ENCODE results near the gene BUD31. TPM values are rescaled to one million over a fixed set of nuclear protein-coding genes. Genes with fewer than 3 reads are reported as not detected.

Gene BUD31
- total RNA-seq, 1 experiment from 2014 or later = 104 TPM

DNA sequence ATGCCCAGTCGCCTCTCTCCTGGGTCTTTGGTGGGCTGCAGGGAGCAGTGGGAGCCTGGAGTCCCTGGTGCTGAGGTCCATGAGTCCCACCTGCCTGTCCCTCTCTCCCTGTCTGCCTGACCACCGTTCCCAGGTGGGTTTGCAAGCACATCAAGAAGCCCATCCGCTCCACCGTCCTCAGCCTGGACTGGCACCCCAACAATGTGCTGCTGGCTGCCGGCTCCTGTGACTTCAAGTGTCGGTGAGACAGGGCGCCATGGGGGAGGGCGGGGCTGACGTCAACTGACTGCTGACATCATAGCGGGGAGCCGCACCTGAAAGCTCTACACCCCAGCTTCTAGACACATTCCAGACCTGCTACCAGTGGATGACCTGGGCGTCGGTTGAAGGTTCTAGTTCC, 19.0 kb upstream of the BUD31 start:
- peaks cover 16 to 64% (median 31%) of the 10 kb centered on the region in 3 experiments for H3K36me3 Mint-ChIP-seq (ENCODE audit: insufficient read depth in 1 of 3, low read depth in 3 of 3)
- H4K20me1 ChIP-seq (ENCODE audit: control insufficient read depth, insufficient read depth, insufficient read length) = no peaks in the 10 kb centered on the region
- H3K4me1 Mint-ChIP-seq = peaks cover 13 to 14% of the 10 kb centered on the region in 2 experiments

More for the DNA sequence above, 19.0 kb upstream of the BUD31 start:
- H3K14ac ChIP-seq (ENCODE audit: insufficient read depth, low read length) = no peak overlapping the region
- H3K4me1 ChIP-seq (ENCODE audit: insufficient read depth, low read length) = peaks cover 2% of the 10 kb centered on the region; the same call in 1 of the 2 replicates
- no peaks in the 10 kb centered on the region for H3K9me3 ChIP-seq (ENCODE audit: control insufficient read depth, low read depth, low read length)
- H2BK5ac ChIP-seq (ENCODE audit: insufficient read length, low read length) = no peak overlapping the region
- H3K27me3 ChIP-seq (ENCODE audit: insufficient read depth, low read length) = no peaks in the 10 kb centered on the region
- H3K56ac ChIP-seq (ENCODE audit: insufficient read length, low read depth, low read length) = no peak overlapping the region
- no peak overlapping the region for H3K18ac ChIP-seq (ENCODE audit: insufficient read length, low read depth, low read length)
- H4K5ac ChIP-seq (ENCODE audit: insufficient read length, low read depth, low read length) = no peak overlapping the region
- Mint-ChIP-seq H3K27me3 (ENCODE audit: low read depth) (peaks cover 1% of the 10 kb centered on the region; the same call in 1 of the 2 replicates), H3K27ac (no peak overlapping the region), H3K4me3 (no peak overlapping the region), H3K9me3 (no peaks in the 10 kb centered on the region; a peak in 1 of 5 replicates)
- no peak overlapping the region for H3K23ac ChIP-seq (ENCODE audit: insufficient read length, low read depth, low read length)
- H4K8ac ChIP-seq (replicated peaks; ENCODE audit: insufficient read length, low read depth, low read length) = no peak overlapping the region
- no CpG with 5 or more reads among the region's 13 CpGs for WGBS (ENCODE audit: extremely low coverage, insufficient read length, low lambda C conversion rate)
- H3K27ac ChIP-seq (ENCODE audit: insufficient read length, low read depth, low read length) = no peak overlapping the region
- H2BK12ac ChIP-seq (ENCODE audit: insufficient read length, low read depth, low read length) = no peak overlapping the region
- TF ChIP-seq, protein P1, sequence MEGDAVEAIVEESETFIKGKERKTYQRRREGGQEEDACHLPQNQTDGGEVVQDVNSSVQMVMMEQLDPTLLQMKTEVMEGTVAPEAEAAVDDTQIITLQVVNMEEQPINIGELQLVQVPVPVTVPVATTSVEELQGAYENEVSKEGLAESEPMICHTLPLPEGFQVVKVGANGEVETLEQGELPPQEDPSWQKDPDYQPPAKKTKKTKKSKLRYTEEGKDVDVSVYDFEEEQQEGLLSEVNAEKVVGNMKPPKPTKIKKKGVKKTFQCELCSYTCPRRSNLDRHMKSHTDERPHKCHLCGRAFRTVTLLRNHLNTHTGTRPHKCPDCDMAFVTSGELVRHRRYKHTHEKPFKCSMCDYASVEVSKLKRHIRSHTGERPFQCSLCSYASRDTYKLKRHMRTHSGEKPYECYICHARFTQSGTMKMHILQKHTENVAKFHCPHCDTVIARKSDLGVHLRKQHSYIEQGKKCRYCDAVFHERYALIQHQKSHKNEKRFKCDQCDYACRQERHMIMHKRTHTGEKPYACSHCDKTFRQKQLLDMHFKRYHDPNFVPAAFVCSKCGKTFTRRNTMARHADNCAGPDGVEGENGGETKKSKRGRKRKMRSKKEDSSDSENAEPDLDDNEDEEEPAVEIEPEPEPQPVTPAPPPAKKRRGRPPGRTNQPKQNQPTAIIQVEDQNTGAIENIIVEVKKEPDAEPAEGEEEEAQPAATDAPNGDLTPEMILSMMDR (conservative IDR thresholded peaks at IDR 0.05) = no peak
- no peak overlapping the region for H2BK120ac ChIP-seq (ENCODE audit: low read depth, low read length, poor library complexity, severe bottlenecking)
- H2BK20ac ChIP-seq (ENCODE audit: low read depth, low read length, poor library complexity, severe bottlenecking) = no peak overlapping the region
- peaks cover 13% of the 10 kb centered on the region for H3K23me2 ChIP-seq (ENCODE audit: insufficient read length, low read depth, low read length, poor library complexity, severe bottlenecking)
- no peak overlapping the region for H2BK15ac ChIP-seq (ENCODE audit: low read depth, low read length)
- no peak overlapping the region for H3K4ac ChIP-seq (ENCODE audit: low read depth, low read length)
- no peak overlapping the region for H3T11ph ChIP-seq (ENCODE audit: low read length)
- H4K91ac ChIP-seq (ENCODE audit: insufficient read length, low read depth, low read length) = no peak overlapping the region
- H3K79me2 ChIP-seq (ENCODE audit: insufficient read depth, low read length) = no peaks in the 10 kb centered on the region
- no peak for DNase-seq
- no peaks in the 10 kb centered on the region for H3K79me1 ChIP-seq (ENCODE audit: insufficient read depth, low read depth, low read length, poor library complexity, severe bottlenecking)
- H3K9ac ChIP-seq (ENCODE audit: extremely low read depth, insufficient read length, low read length) = no peak overlapping the region
- H3K4me2 ChIP-seq (ENCODE audit: insufficient read depth, insufficient read length, low read length) = no peak overlapping the region
- no peak overlapping the region for H2AK5ac ChIP-seq (ENCODE audit: insufficient read length, low read length)
- no peak overlapping the region for H2AFZ ChIP-seq (ENCODE audit: low read length)

Measured in H9 (cell line).